Spinal cord (tissue), 10 donors: ENCODE results near the gene WDR73. TPM values are rescaled to one million over a fixed set of nuclear protein-coding genes. Genes with fewer than 3 reads are reported as not detected.
A peak's percentile ranks its signal among the peaks of the same experiment; 100 is the strongest.
"Not testable (repeated sequence)": the region's sequence is repeated elsewhere in the genome, so short reads cannot be mapped to it uniquely, and the experiment has no call there.

ENCODE experiments used
- DNase-seq, 6 donors: peaks; one replicate each; pipeline versions ENCODE4 v3.0.0 to v3.0.0-alpha.2; 2013 to 2015; ENCODE audit warnings: low spot score in 6 of 6, low read depth in 4 of 6
- H3K27ac ChIP-seq: one replicate; pipeline ENCODE4 v1.5.1; 2013; ENCODE audit warnings: low read depth, low read length, control low read depth
- H3K27me3 ChIP-seq: one replicate; pipeline ENCODE4 v1.6.1; 2013; ENCODE audit warnings: low read length; ENCODE audit not compliant: control insufficient read depth, insufficient read depth
- H3K36me3 ChIP-seq: one replicate; pipeline ENCODE4 v1.6.1; 2013; ENCODE audit warnings: low read length; ENCODE audit not compliant: control insufficient read depth, insufficient read depth
- H3K4me1 ChIP-seq: one replicate; pipeline ENCODE4 v1.6.1; 2013; ENCODE audit warnings: low read length; ENCODE audit not compliant: control insufficient read depth, insufficient read depth
- H3K4me3 ChIP-seq: one replicate; pipeline ENCODE4 v1.5.1; 2013; ENCODE audit warnings: low read depth, low read length, control low read depth
- H3K9me3 ChIP-seq: one replicate; pipeline ENCODE4 v1.6.1; 2013; ENCODE audit warnings: low read length; ENCODE audit not compliant: control insufficient read depth, insufficient read depth
- WGBS: methylation state at CpG from one replicate; pipeline ENCODE4 v1.1.5; 2013; ENCODE audit warnings: missing lambda C conversion rate; ENCODE audit not compliant: insufficient coverage; 5-methylcytosine and 5-hydroxymethylcytosine counted together
- polyA plus RNA-seq, 2 donors: library from polyadenylated mRNA; unstranded; fragments of 120-200 nt; gene quantifications; one replicate each; pipeline ENCODE4 v1.2.1, GENCODE V29; 2013; ENCODE audit not compliant: insufficient read length in 2 of 2
- total RNA-seq, 2 donors: library from RNA; depleted of rRNA in 1 of 2; stranded (reverse); fragments of 120-200 nt in 1 of 2; fragments of >200 nt in 1 of 2; gene quantifications; one replicate each; pipeline versions ENCODE4 v1.2.3 to v1.2.4, GENCODE V29; 2013 to 2014
- donor health status: healthy.

WDR73 gene
- total and polyA plus RNA-seq, 4 donors, result 20.2 to 35.2 (median 31.3) TPM

GRCh38 chr15:84647726-84648125 is 6.4 kb downstream of the WDR73 start:
- peaks cover 11% of the 10 kb centered on the region for H3K4me1 ChIP-seq
- H3K36me3 ChIP-seq, result peaks cover 66% of the 10 kb centered on the region
- H3K4me3 ChIP-seq, result no peak overlapping the region
- no peaks in the 10 kb centered on the region for H3K27me3 ChIP-seq
- no peak for DNase-seq
- H3K9me3 ChIP-seq, result no peaks in the 10 kb centered on the region
- H3K27ac ChIP-seq, result no peak overlapping the region

- no peak overlapping the region for H3K27ac ChIP-seq
- H3K4me3 ChIP-seq, result no peak overlapping the region
- H3K27me3 ChIP-seq, result no peaks in the 10 kb centered on the region
- H3K4me1 ChIP-seq, result peaks cover 6% of the 10 kb centered on the region
- peaks cover 69% of the 10 kb centered on the region for H3K36me3 ChIP-seq
- DNase-seq, result no peak
- H3K9me3 ChIP-seq, result no peaks in the 10 kb centered on the region
- 96% methylated on average over 7 of the region's 10 CpGs for WGBS
Measured at GRCh38 chr15:84645997-84646396, 8.1 kb downstream of the WDR73 start.

GRCh38 chr15:84645496-84645895 is 8.6 kb downstream of the WDR73 start:
- Histone ChIP-seq H3K36me3 (peaks cover 67% of the 10 kb centered on the region), H3K9me3 (no peaks in the 10 kb centered on the region), H3K27me3 (no peaks in the 10 kb centered on the region), H3K4me3 (no peak overlapping the region), H3K4me1 (peaks cover under 1% of the 10 kb centered on the region), H3K27ac (no peak overlapping the region)
- 94% methylated on average over 10 of the region's 10 CpGs for WGBS
- no peak for DNase-seq

- Histone ChIP-seq H3K27ac (no peak overlapping the region), H3K4me3 (no peak overlapping the region), H3K4me1 (no peaks in the 10 kb centered on the region), H3K9me3 (no peaks in the 10 kb centered on the region), H3K27me3 (no peaks in the 10 kb centered on the region), H3K36me3 (peaks cover 77% of the 10 kb centered on the region)
- DNase-seq, result no peak
- 91% methylated on average over 5 of the region's 6 CpGs for WGBS
Measured at GRCh38 chr15:84643838-84644237, 10.2 kb downstream of the WDR73 start.

GRCh38 chr15:84642640-84643039 is 11.4 kb downstream of the WDR73 start:
- H3K27ac ChIP-seq, H3K27me3 ChIP-seq, DNase-seq, H3K4me3 ChIP-seq, H3K4me1 ChIP-seq, H3K9me3 ChIP-seq: not testable (repeated sequence)
- H3K36me3 ChIP-seq, result peaks cover 69% of the 10 kb centered on the region
- 0% methylated on average over 1 of the region's 2 CpGs for WGBS

GRCh38 chr15:84641871-84642270 is 12.2 kb downstream of the WDR73 start:
- not testable (repeated sequence) for H3K4me1 ChIP-seq, H3K4me3 ChIP-seq, H3K27ac ChIP-seq, DNase-seq, H3K27me3 ChIP-seq, H3K9me3 ChIP-seq
- 98% methylated on average over 8 of the region's 9 CpGs for WGBS
- H3K36me3 ChIP-seq, result peaks cover 63% of the 10 kb centered on the region

- peak in 1 of 6 donors; percentile 45 for DNase-seq
- 50% methylated on average over 1 of the region's 3 CpGs for WGBS
- Histone ChIP-seq H3K4me1 (peaks cover under 1% of the 10 kb centered on the region), H3K27ac (no peak overlapping the region), H3K36me3 (peaks cover 43% of the 10 kb centered on the region), H3K9me3 (no peaks in the 10 kb centered on the region), H3K27me3 (no peaks in the 10 kb centered on the region), H3K4me3 (no peak overlapping the region)
Measured at GRCh38 chr15:84638103-84638502, 16.0 kb downstream of the WDR73 start.

- DNase-seq, result peak in 2 of 6 donors; percentile 38 to 63
- Histone ChIP-seq H3K27me3 (no peaks in the 10 kb centered on the region), H3K36me3 (peaks cover 20% of the 10 kb centered on the region), H3K9me3 (no peaks in the 10 kb centered on the region), H3K4me1 (peaks cover 23% of the 10 kb centered on the region), H3K27ac (peak overlapping the region; percentile 25), H3K4me3 (peak overlapping the region; percentile 57)
- 3% methylated on average over 15 of the region's 23 CpGs for WGBS
Measured at GRCh38 chr15:84634228-84634837, 19.8 kb downstream of the WDR73 start.

GRCh38 chr15:84633311-84634227 is 20.5 kb downstream of the WDR73 start:
- peak overlapping the region; percentile 57 for H3K4me3 ChIP-seq
- H3K27ac ChIP-seq, result peak overlapping the region; percentile 86
- peaks cover 23% of the 10 kb centered on the region for H3K4me1 ChIP-seq
- no peaks in the 10 kb centered on the region for H3K9me3 ChIP-seq
- 0% methylated on average over 105 of the region's 105 CpGs for WGBS
- H3K36me3 ChIP-seq, result peaks cover 15% of the 10 kb centered on the region
- H3K27me3 ChIP-seq, result no peaks in the 10 kb centered on the region
- DNase-seq, result peak; percentile 31 to 83 (median 56)
